Trophoblast cell (in vitro differentiated cells and primary cell): ENCODE measurements around the gene NSG1.

Experiments used
- DNase-seq, 2 donors: peaks; one replicate each; pipeline ENCODE4 v3.0.0-alpha.2; 2016
- H2AFZ ChIP-seq: 2 replicates; pipeline ENCODE4 v1.6.1; 2013; ENCODE audit warnings: low read length, moderate library complexity, mild to moderate bottlenecking; ENCODE audit not compliant: insufficient read depth, poor library complexity
- H2AK5ac ChIP-seq: 2 replicates; pipeline ENCODE4 v1.6.1; 2013; ENCODE audit warnings: mild to moderate bottlenecking, low read length
- H2BK120ac ChIP-seq: 2 replicates; pipeline ENCODE4 v1.6.1; 2013; ENCODE audit warnings: low read length, mild to moderate bottlenecking, moderate library complexity; ENCODE audit not compliant: insufficient read depth, poor library complexity
- H2BK12ac ChIP-seq: 2 replicates; pipeline ENCODE4 v1.6.1; 2013; ENCODE audit warnings: mild to moderate bottlenecking, low read length, moderate library complexity
- H2BK5ac ChIP-seq: 2 replicates; pipeline ENCODE4 v1.6.1; 2013; ENCODE audit warnings: low read length, low read depth, moderate library complexity, mild to moderate bottlenecking; ENCODE audit not compliant: poor library complexity
- H3K14ac ChIP-seq: 2 replicates; pipeline ENCODE4 v1.6.1; 2013; ENCODE audit warnings: mild to moderate bottlenecking, low read length
- H3K18ac ChIP-seq: 2 replicates; pipeline ENCODE4 v1.6.1; 2013; ENCODE audit warnings: mild to moderate bottlenecking, low read length
- H3K23ac ChIP-seq: 2 replicates; pipeline ENCODE4 v1.6.1; 2013; ENCODE audit warnings: low read length
- H3K27ac ChIP-seq: 2 replicates; pipeline ENCODE4 v1.5.1; 2013; ENCODE audit warnings: low read depth, mild to moderate bottlenecking, inconsistent platforms, low read length, moderate library complexity
- H3K27me3 ChIP-seq: 2 replicates; pipeline ENCODE4 v1.6.1; 2013; ENCODE audit warnings: inconsistent platforms, mild to moderate bottlenecking, low read length, moderate library complexity; ENCODE audit not compliant: insufficient read depth
- H3K36me3 ChIP-seq, 2 experiments: 1 replicate in 1 of 2; 2 replicates in 1 of 2; pipeline ENCODE4 v1.6.1; 2013; ENCODE audit warnings: low read length in 2 of 2, mild to moderate bottlenecking in 2 of 2, moderate library complexity in 1 of 2; ENCODE audit not compliant: insufficient read depth in 2 of 2, control insufficient read depth in 1 of 2
- H3K4ac ChIP-seq: 2 replicates; pipeline ENCODE4 v1.6.1; 2013; ENCODE audit warnings: low read depth, mild to moderate bottlenecking, low read length, moderate library complexity
- H3K4me1 ChIP-seq, 2 experiments: 1 replicate in 1 of 2; 2 replicates in 1 of 2; pipeline ENCODE4 v1.6.1; 2013; ENCODE audit warnings: low read length in 2 of 2, mild to moderate bottlenecking in 2 of 2, moderate library complexity in 1 of 2; ENCODE audit not compliant: insufficient read depth in 2 of 2, control insufficient read depth in 1 of 2
- H3K4me2 ChIP-seq: 2 replicates; pipeline ENCODE4 v1.6.1; 2013; ENCODE audit warnings: inconsistent platforms, mild to moderate bottlenecking, low read length, moderate library complexity
- H3K4me3 ChIP-seq: 2 replicates; pipeline ENCODE4 v1.5.1; 2013; ENCODE audit warnings: mild to moderate bottlenecking, low read depth, low read length, inconsistent platforms
- H3K79me1 ChIP-seq: one replicate; pipeline ENCODE4 v1.6.1; 2013; ENCODE audit warnings: low read length
- H3K79me2 ChIP-seq: 2 replicates; pipeline ENCODE4 v1.6.1; 2013; ENCODE audit warnings: low read length, mild to moderate bottlenecking; ENCODE audit not compliant: control insufficient read depth, insufficient read depth, poor library complexity
- H3K9ac ChIP-seq: 2 replicates; pipeline ENCODE4 v1.6.1; 2013; ENCODE audit warnings: mild to moderate bottlenecking, low read length
- H3K9me3 ChIP-seq: 2 replicates; pipeline ENCODE4 v1.6.1; 2013; ENCODE audit warnings: low read depth, mild to moderate bottlenecking, control low read depth, inconsistent platforms, low read length; ENCODE audit not compliant: insufficient read depth
- H4K12ac ChIP-seq: 2 replicates; pipeline ENCODE4 v1.6.1; 2013; ENCODE audit warnings: low read depth, mild to moderate bottlenecking, low read length, moderate library complexity
- H4K8ac ChIP-seq: 2 replicates; pipeline ENCODE4 v1.6.1; 2013; ENCODE audit warnings: low read depth, mild to moderate bottlenecking, low read length, moderate library complexity
- H4K91ac ChIP-seq: one replicate; pipeline ENCODE4 v1.6.1; 2013; ENCODE audit warnings: low read depth, mild to moderate bottlenecking, low read length, moderate library complexity
- WGBS: extraction: QIAGEN DNeasy Blood & Tissue Kit; methylation state at CpG from one replicate; pipeline ENCODE4 v1.1.7; 2013; ENCODE audit warnings: missing lambda C conversion rate; ENCODE audit not compliant: insufficient read length, insufficient coverage; ENCODE audit errors: extremely low coverage; 5-methylcytosine and 5-hydroxymethylcytosine counted together

Gene NSG1

DNA sequence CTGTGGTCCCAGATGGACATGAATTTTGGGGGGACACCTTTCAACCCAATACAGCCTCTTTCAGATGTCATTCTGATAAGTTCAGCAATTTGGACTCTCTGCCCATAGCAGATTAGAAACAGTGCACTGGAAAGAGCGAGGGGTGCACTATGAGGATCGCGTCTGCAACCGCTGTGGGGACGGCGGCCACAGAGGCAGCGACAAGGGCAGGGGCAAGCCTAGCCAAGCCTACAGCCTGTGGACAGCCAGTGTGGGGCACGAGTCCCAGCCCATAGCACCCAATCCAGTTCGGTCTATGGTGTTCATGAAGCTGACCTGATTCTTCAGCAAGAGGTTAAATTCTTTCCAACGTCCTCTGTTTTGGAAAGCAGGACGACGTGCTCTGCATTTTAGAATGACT, 9.7 kb upstream of the NSG1 start:
- Histone ChIP-seq H2AFZ (no peak overlapping the region), H3K4me3 (no peak overlapping the region), H3K4ac (no peak overlapping the region), H3K79me1 (no peaks in the 10 kb centered on the region), H4K91ac (no peak overlapping the region), H3K27ac (no peak overlapping the region), H2BK12ac (no peak overlapping the region), H2AK5ac (no peak overlapping the region), H3K9ac (no peak overlapping the region), H3K4me1 (no peaks in the 10 kb centered on the region), H3K23ac (no peak overlapping the region), H3K9me3 (no peaks in the 10 kb centered on the region), H3K18ac (no peak overlapping the region), H3K4me2 (no peak overlapping the region), H2BK5ac (no peak overlapping the region), H3K27me3 (no peaks in the 10 kb centered on the region), H3K14ac (no peak overlapping the region), H2BK120ac (no peak overlapping the region), H3K79me2 (no peaks in the 10 kb centered on the region), H4K12ac (no peak overlapping the region), H3K36me3 (no peaks in the 10 kb centered on the region), H4K8ac (no peak overlapping the region)
- no CpG with 5 or more reads among the region's 12 CpGs for WGBS
- DNase-seq, result no peak

DNA sequence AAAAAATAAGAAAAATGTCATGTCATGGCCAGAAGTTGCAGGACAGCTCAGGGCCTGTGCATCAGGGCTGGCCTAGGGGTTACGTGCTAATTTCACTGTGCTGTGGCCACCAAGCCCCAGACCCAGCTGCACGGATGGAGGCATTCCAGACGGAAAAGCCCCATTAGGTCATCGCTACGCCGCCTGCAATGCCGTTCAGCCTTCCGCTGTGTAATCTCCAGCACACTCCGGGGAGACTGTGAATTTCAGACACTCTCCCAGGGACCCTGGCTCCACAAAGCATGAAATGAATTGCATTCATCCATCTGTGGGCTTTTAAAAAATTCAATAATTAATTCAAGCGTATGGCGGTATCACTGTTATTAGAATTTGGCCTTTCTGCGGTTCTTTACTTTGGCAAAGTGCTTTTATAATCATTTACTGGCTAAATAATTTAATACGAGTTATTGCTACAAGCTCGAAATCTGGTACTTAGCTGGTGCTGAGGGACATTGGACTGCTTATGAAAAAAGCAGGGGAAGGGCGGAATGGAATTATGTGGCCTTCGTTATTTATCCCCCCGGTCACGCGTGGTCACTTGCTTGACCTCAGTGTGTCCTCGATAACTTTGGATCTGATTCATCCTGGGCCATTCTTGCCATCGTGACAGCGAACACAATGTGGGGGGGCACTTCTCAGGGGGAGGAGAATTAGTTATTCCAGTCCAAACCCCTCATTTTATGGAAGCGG, 9.0 kb upstream of the NSG1 start:
- no peak overlapping the region for H3K14ac ChIP-seq
- no peak overlapping the region for H2AFZ ChIP-seq
- H3K79me2 ChIP-seq, result no peaks in the 10 kb centered on the region
- no peak overlapping the region for H3K4ac ChIP-seq
- no peak overlapping the region for H4K12ac ChIP-seq
- no peak for DNase-seq
- H3K36me3 ChIP-seq, result no peaks in the 10 kb centered on the region
- no peak overlapping the region for H3K18ac ChIP-seq
- H2BK12ac ChIP-seq, result no peak overlapping the region
- no peaks in the 10 kb centered on the region for H3K4me1 ChIP-seq
- H3K9ac ChIP-seq, result no peak overlapping the region
- H2BK120ac ChIP-seq, result no peak overlapping the region
- no peaks in the 10 kb centered on the region for H3K27me3 ChIP-seq
- WGBS, result no CpG with 5 or more reads among the region's 23 CpGs
- no peak overlapping the region for H3K23ac ChIP-seq
- no peak overlapping the region for H2AK5ac ChIP-seq
- H3K79me1 ChIP-seq, result no peaks in the 10 kb centered on the region
- H3K4me2 ChIP-seq, result no peak overlapping the region
- no peak overlapping the region for H3K4me3 ChIP-seq
- no peaks in the 10 kb centered on the region for H3K9me3 ChIP-seq
- no peak overlapping the region for H2BK5ac ChIP-seq
- H4K8ac ChIP-seq, result no peak overlapping the region
- no peak overlapping the region for H3K27ac ChIP-seq
- peak overlapping the region; percentile 1 for H4K91ac ChIP-seq

DNA sequence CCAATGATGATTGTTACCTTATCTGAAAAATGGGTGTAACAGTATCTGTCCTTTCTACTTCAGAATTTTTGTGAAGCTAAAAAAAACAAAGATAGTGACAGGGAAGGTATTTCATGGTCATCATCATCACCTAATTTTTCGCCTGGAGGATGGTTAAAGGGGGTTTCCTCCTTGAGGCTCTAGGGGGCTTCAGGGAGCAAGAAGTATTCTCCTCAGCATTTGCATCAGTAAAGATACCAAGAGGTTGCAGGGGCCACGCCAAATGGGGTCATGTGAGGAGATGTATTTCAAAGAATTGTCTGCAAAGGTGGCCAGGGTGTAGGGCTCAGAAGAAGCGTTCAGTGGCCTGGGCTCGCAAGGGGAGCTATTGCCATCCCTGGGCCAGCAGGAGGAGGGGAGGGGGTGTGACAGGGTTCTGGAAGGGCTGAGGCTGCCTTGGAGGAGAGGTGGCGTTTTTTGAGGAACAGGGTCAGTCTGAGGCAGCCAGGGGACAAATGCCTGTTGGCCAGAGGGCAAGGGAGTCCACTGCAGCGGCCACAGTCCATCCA, 7.3 kb upstream of the NSG1 start:
- no peak for DNase-seq
- Histone ChIP-seq H3K79me2 (no peaks in the 10 kb centered on the region), H3K27me3 (no peaks in the 10 kb centered on the region), H3K4me2 (no peak overlapping the region), H2BK120ac (no peak overlapping the region), H3K18ac (no peak overlapping the region), H4K8ac (no peak overlapping the region), H3K14ac (no peak overlapping the region), H4K12ac (no peak overlapping the region), H3K4me3 (no peak overlapping the region), H3K9ac (no peak overlapping the region), H2BK5ac (no peak overlapping the region), H3K23ac (no peak overlapping the region), H3K4ac (no peak overlapping the region), H3K36me3 (no peaks in the 10 kb centered on the region), H2AFZ (no peak overlapping the region), H2BK12ac (no peak overlapping the region), H3K4me1 (no peaks in the 10 kb centered on the region), H3K79me1 (no peaks in the 10 kb centered on the region), H4K91ac (no peak overlapping the region), H2AK5ac (no peak overlapping the region), H3K9me3 (no peaks in the 10 kb centered on the region), H3K27ac (no peak overlapping the region)
- no CpG with 5 or more reads among the region's 6 CpGs for WGBS

DNA sequence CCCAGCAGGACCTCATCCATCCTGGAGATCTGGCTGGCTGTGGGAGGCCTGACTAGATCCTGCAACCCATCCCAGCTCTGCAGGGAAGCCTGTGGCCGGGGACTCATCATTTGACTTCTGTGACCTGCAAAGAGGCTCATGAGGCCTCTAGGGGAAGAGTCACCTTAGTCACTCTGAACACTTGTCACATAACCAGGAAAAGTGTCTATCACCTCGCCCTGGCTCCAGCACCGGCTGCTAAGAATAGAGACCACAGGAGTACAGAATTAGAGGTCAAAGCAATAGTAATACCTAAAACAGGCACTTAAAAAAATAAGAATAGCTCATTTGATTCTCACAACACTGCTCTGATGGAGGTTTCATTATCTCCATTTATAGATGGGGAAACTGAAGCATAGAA, 3.8 kb upstream of the NSG1 start:
- Histone ChIP-seq H3K79me2 (peaks cover 4% of the 10 kb centered on the region), H2BK120ac (no peak overlapping the region), H2AFZ (no peak overlapping the region), H3K4me1 (peaks cover 14 to 15% of the 10 kb centered on the region in 2 experiments), H3K36me3 (no peaks in the 10 kb centered on the region), H3K27me3 (peaks cover 26% of the 10 kb centered on the region), H3K79me1 (peaks cover 15% of the 10 kb centered on the region), H2BK5ac (no peak overlapping the region), H4K8ac (no peak overlapping the region), H4K12ac (no peak overlapping the region), H3K4me2 (no peak overlapping the region), H3K9ac (no peak overlapping the region), H2AK5ac (no peak overlapping the region), H3K9me3 (no peaks in the 10 kb centered on the region), H3K18ac (no peak overlapping the region), H3K14ac (no peak overlapping the region), H3K4ac (no peak overlapping the region), H4K91ac (no peak overlapping the region), H3K23ac (no peak overlapping the region), H3K4me3 (no peak overlapping the region), H3K27ac (no peak overlapping the region), H2BK12ac (no peak overlapping the region)
- DNase-seq, result no peak
- no CpG with 5 or more reads among the region's 3 CpGs for WGBS
